Liver (tissue), 9 donors: ENCODE measurements around the gene INTS12. TPM values are rescaled to one million over a fixed set of nuclear protein-coding genes. Genes with fewer than 3 reads are reported as not detected.

Source experiments
- DNase-seq: peaks from one replicate; pipeline ENCODE4 v3.0.0-alpha.2; 2017; ENCODE audit warnings: low spot score
- H3K27ac ChIP-seq, 2 donors: one replicate each; pipeline ENCODE4 v1.7.0; 2013; ENCODE audit warnings: inconsistent platforms in 2 of 2, low read length in 2 of 2, control low read depth in 1 of 2, low read depth in 1 of 2, mild to moderate bottlenecking in 1 of 2
- H3K27me3 ChIP-seq, 4 donors: one replicate each; pipeline versions ENCODE4 v1.6.1 to v1.7.0; 2013; ENCODE audit warnings: low read length in 3 of 4, inconsistent platforms in 1 of 4, mild to moderate bottlenecking in 1 of 4, moderate library complexity in 1 of 4; ENCODE audit not compliant: control insufficient read depth in 4 of 4, insufficient read depth in 4 of 4
- H3K36me3 ChIP-seq, 4 donors: one replicate each; pipeline versions ENCODE4 v1.6.1 to v1.7.0; 2013; ENCODE audit warnings: low read length in 3 of 4, mild to moderate bottlenecking in 3 of 4, low read depth in 1 of 4, moderate library complexity in 1 of 4; ENCODE audit not compliant: control insufficient read depth in 4 of 4, insufficient read depth in 3 of 4
- H3K4me1 ChIP-seq, 4 donors: one replicate each; pipeline versions ENCODE4 v1.6.1 to v1.7.0; 2013; ENCODE audit warnings: low read length in 3 of 4, mild to moderate bottlenecking in 3 of 4, moderate library complexity in 1 of 4; ENCODE audit not compliant: control insufficient read depth in 4 of 4, insufficient read depth in 4 of 4
- H3K4me3 ChIP-seq, 3 donors: one replicate each; pipeline versions ENCODE4 v1.6.1 to v1.7.0; 2013; ENCODE audit warnings: low read length in 3 of 3, control low read depth in 1 of 3, low read depth in 1 of 3, mild to moderate bottlenecking in 1 of 3
- H3K9ac ChIP-seq, 2 donors: one replicate each; pipeline ENCODE4 v1.7.0; 2013; ENCODE audit warnings: low read length in 2 of 2, mild to moderate bottlenecking in 2 of 2, moderate library complexity in 2 of 2, control low read depth in 1 of 2, low read depth in 1 of 2
- H3K9me3 ChIP-seq, 4 donors: one replicate each; pipeline versions ENCODE4 v1.6.1 to v1.7.0; 2013; ENCODE audit warnings: low read length in 3 of 4; ENCODE audit not compliant: control insufficient read depth in 4 of 4
- ATF3 ChIP-seq: IDR thresholded peaks from 2 replicates; pipeline ENCODE4 v1.6.1; 2016; ENCODE audit warnings: antibody characterized with exemption
- EGR1 ChIP-seq, 2 donors: IDR thresholded peaks; 2 replicates each; pipeline ENCODE4 v1.6.1; 2016 to 2018; ENCODE audit warnings: antibody characterized with exemption in 2 of 2, low read depth in 2 of 2
- FOXA2 ChIP-seq: IDR thresholded peaks from 2 replicates; pipeline ENCODE4 v1.6.1; 2016; ENCODE audit warnings: antibody characterized with exemption
- GABPA ChIP-seq, 2 donors: IDR thresholded peaks in 1 of 2; conservative IDR thresholded peaks in 1 of 2; 2 replicates each; pipeline ENCODE4 v1.6.1; 2016; ENCODE audit warnings: antibody characterized with exemption in 2 of 2, mild to moderate bottlenecking in 1 of 2, moderate library complexity in 1 of 2
- HNF4A ChIP-seq, 2 donors: conservative IDR thresholded peaks; 2 replicates each; pipeline ENCODE4 v1.6.1; 2016; ENCODE audit warnings: antibody characterized with exemption in 2 of 2, mild to moderate bottlenecking in 2 of 2
- JUND ChIP-seq, 2 donors: IDR thresholded peaks; 2 replicates each; pipeline ENCODE4 v1.6.1; 2016; ENCODE audit warnings: antibody characterized with exemption in 2 of 2
- NR2F2 ChIP-seq: IDR thresholded peaks from 2 replicates; pipeline ENCODE4 v1.6.1; 2016; ENCODE audit warnings: antibody characterized with exemption
- RAD21 ChIP-seq, 2 donors: IDR thresholded peaks; 2 replicates each; pipeline ENCODE4 v1.6.1; 2016; ENCODE audit warnings: antibody characterized with exemption in 2 of 2, mild to moderate bottlenecking in 2 of 2
- REST ChIP-seq: IDR thresholded peaks from 2 replicates; pipeline ENCODE4 v1.6.1; 2016; ENCODE audit warnings: antibody characterized with exemption, mild to moderate bottlenecking
- RXRA ChIP-seq, 2 donors: IDR thresholded peaks; 2 replicates each; pipeline ENCODE4 v1.6.1; 2017 to 2018; ENCODE audit warnings: antibody characterized with exemption in 2 of 2, mild to moderate bottlenecking in 1 of 2
- SP1 ChIP-seq: IDR thresholded peaks from 2 replicates; pipeline ENCODE4 v1.6.1; 2018; ENCODE audit warnings: antibody characterized with exemption, mild to moderate bottlenecking
- TAF1 ChIP-seq: conservative IDR thresholded peaks from 2 replicates; pipeline ENCODE4 v1.6.1; 2016; ENCODE audit warnings: antibody characterized with exemption, mild to moderate bottlenecking
- YY1 ChIP-seq: IDR thresholded peaks from 2 replicates; pipeline ENCODE4 v1.6.1; 2016; ENCODE audit warnings: antibody characterized with exemption, mild to moderate bottlenecking
- ZBTB33 ChIP-seq: IDR thresholded peaks from 2 replicates; pipeline ENCODE4 v1.6.1; 2016; ENCODE audit warnings: antibody characterized with exemption
- WGBS: extraction: QIAGEN DNeasy Blood & Tissue Kit; methylation state at CpG from one replicate; pipeline ENCODE4 v1.1.7; 2013; 5-methylcytosine and 5-hydroxymethylcytosine counted together
- polyA plus RNA-seq, 2 donors: library from polyadenylated mRNA; stranded (reverse) in 1 of 2; unstranded in 1 of 2; fragments of 200-250 nt in 1 of 2; fragments of >200 nt in 1 of 2; fragmentation: Nextera tagmentation in 1 of 2; extraction: Ambion mirVana in 1 of 2; gene quantifications; one replicate each; pipeline versions ENCODE4 v1.2.1 to v1.2.3, GENCODE V29; 2013 to 2015
- total RNA-seq, 2 donors: library from RNA; depleted of rRNA; stranded (reverse); fragments of >200 nt; gene quantifications; one replicate each; pipeline ENCODE4 v1.2.3, GENCODE V29; 2014
- TF ChIP-seq, protein P1 (sequence below): IDR thresholded peaks from 2 replicates; pipeline ENCODE4 v1.6.1; 2016; ENCODE audit warnings: antibody characterized with exemption
- TF ChIP-seq, protein P2 (sequence below): fragments of 150-350 bp; IDR thresholded peaks from 2 replicates; pipeline ENCODE4 v1.5.1; 2017; ENCODE audit warnings: improper control_type of control experiment, low read depth, low read length; ENCODE audit not compliant: missing input control
- donor health status: healthy.
- donor health status: healthy.
- donor health status: healthy.
- donor health status: healthy.
- donor health status: healthy.

INTS12 gene
- total and polyA plus RNA-seq, 4 donors = 9.4 to 16.4 (median 13.5) TPM

- DNase-seq = no peak
- Histone ChIP-seq H3K27ac (no peak overlapping the region), H3K9me3 (no peaks in the 10 kb centered on the region), H3K27me3 (no peaks in the 10 kb centered on the region), H3K4me1 (peaks cover 0 to 16% (median 15%) of the 10 kb centered on the region in 4 donors), H3K4me3 (no peak overlapping the region), H3K9ac (no peak overlapping the region), H3K36me3 (peaks cover 0 to 3% (median under 1%) of the 10 kb centered on the region in 4 donors)
- no peak for TF ChIP-seq HNF4A (conservative IDR thresholded peaks at IDR 0.05)
- no peak for TF ChIP-seq RAD21 (IDR thresholded peaks at IDR 0.05)
- no peak for TF ChIP-seq GABPA (IDR thresholded peaks at IDR 0.05 in 1 of 2, conservative IDR thresholded peaks at IDR 0.05 in 1 of 2)
- TF ChIP-seq TAF1 = no peak
- no peak for TF ChIP-seq ZBTB33
- TF ChIP-seq, protein P1, sequence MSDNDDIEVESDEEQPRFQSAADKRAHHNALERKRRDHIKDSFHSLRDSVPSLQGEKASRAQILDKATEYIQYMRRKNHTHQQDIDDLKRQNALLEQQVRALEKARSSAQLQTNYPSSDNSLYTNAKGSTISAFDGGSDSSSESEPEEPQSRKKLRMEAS = no peak
- no peak for TF ChIP-seq ATF3
- no peak for TF ChIP-seq EGR1 (IDR thresholded peaks at IDR 0.05; ENCODE audit: low read depth in 2 of 2)
- TF ChIP-seq, protein P2, sequence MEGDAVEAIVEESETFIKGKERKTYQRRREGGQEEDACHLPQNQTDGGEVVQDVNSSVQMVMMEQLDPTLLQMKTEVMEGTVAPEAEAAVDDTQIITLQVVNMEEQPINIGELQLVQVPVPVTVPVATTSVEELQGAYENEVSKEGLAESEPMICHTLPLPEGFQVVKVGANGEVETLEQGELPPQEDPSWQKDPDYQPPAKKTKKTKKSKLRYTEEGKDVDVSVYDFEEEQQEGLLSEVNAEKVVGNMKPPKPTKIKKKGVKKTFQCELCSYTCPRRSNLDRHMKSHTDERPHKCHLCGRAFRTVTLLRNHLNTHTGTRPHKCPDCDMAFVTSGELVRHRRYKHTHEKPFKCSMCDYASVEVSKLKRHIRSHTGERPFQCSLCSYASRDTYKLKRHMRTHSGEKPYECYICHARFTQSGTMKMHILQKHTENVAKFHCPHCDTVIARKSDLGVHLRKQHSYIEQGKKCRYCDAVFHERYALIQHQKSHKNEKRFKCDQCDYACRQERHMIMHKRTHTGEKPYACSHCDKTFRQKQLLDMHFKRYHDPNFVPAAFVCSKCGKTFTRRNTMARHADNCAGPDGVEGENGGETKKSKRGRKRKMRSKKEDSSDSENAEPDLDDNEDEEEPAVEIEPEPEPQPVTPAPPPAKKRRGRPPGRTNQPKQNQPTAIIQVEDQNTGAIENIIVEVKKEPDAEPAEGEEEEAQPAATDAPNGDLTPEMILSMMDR = no peak
- no peak for TF ChIP-seq YY1
- no peak for TF ChIP-seq SP1
- TF ChIP-seq REST = no peak
- no peak for TF ChIP-seq RXRA (IDR thresholded peaks at IDR 0.05)
- 74% methylated on average over 5 of the region's 5 CpGs for WGBS
These were observed 5.6 kb upstream of the INTS12 start for GRCh38 chr4:105714071-105714521.

- 91% methylated on average over 2 of the region's 2 CpGs for WGBS
- peaks cover 0 to 21% (median 18%) of the 10 kb centered on the region in 4 donors for H3K4me1 ChIP-seq
- TF ChIP-seq RAD21 (IDR thresholded peaks at IDR 0.05) (no peak), REST (no peak), TAF1 (no peak), HNF4A (conservative IDR thresholded peaks at IDR 0.05) (no peak), ATF3 (no peak), NR2F2 (no peak), GABPA (IDR thresholded peaks at IDR 0.05 in 1 of 2, conservative IDR thresholded peaks at IDR 0.05 in 1 of 2) (no peak), FOXA2 (no peak), JUND (IDR thresholded peaks at IDR 0.05) (no peak)
- TF ChIP-seq, protein P2 = no peak
- TF ChIP-seq, protein P1 = no peak
These were observed 4.3 kb upstream of the INTS12 start for GRCh38 chr4:105712766-105713165.

More at GRCh38 chr4:105712766-105713165, 4.3 kb upstream of the INTS12 start:
- Histone ChIP-seq H3K36me3 (no peaks in the 10 kb centered on the region), H3K9ac (no peak overlapping the region), H3K4me3 (no peak overlapping the region), H3K9me3 (no peaks in the 10 kb centered on the region), H3K27me3 (no peaks in the 10 kb centered on the region), H3K27ac (no peak overlapping the region)
- no peak for DNase-seq
